NCI-H2196 treated with DMSO at 0.1 percent for 48 hours (cell line): Measurements from ENCODE around the gene RASSF3.
A peak's percentile ranks its signal among the peaks of the same experiment; 100 is the strongest.
"Not testable (repeated sequence)": the region's sequence is repeated elsewhere in the genome, so short reads cannot be mapped to it uniquely, and the experiment has no call there.

Experiments used
- DNase-seq: peaks from one replicate; lab custom pipeline; 2025; ENCODE audit not compliant: unreplicated experiment; lab: John Stamatoyannopoulos, UW

Gene RASSF3, protein sequence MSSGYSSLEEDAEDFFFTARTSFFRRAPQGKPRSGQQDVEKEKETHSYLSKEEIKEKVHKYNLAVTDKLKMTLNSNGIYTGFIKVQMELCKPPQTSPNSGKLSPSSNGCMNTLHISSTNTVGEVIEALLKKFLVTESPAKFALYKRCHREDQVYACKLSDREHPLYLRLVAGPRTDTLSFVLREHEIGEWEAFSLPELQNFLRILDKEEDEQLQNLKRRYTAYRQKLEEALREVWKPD

DNA sequence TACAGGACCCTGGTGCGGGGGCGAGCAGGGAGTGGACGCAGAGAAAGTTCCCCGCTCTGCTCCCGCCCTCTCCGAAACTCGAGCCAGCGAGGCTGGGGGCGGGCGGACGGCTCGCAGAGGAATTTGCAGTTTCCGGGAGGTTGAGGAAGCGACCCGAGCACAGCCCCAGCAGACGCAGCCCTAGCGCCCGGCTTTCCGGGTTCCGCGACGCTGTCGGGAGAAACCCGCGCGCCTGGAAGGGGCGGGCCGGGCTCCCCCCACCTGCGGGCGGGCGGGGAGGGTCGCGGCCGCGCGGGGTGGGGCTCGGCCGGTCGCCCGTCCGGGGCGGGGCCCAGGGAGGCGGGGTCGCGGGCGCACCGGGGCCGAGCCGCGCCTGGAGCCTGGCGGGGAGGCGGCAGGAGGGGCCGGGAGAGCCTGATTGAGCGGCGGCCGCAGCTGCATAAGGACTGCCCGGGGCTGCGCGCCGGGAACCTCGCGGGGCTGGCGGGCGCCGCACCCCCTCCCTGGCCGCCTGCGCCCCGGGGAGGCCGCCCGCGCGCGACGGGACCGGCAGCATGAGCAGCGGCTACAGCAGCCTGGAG is at the start of gene RASSF3:
Gene RASSF3, plus strand, starts transcription at position 417 of the 581 bp plus-strand sequence. Its CDS starts 138 bp downstream, at position 555.
- peak; percentile 56 for DNase-seq

DNA sequence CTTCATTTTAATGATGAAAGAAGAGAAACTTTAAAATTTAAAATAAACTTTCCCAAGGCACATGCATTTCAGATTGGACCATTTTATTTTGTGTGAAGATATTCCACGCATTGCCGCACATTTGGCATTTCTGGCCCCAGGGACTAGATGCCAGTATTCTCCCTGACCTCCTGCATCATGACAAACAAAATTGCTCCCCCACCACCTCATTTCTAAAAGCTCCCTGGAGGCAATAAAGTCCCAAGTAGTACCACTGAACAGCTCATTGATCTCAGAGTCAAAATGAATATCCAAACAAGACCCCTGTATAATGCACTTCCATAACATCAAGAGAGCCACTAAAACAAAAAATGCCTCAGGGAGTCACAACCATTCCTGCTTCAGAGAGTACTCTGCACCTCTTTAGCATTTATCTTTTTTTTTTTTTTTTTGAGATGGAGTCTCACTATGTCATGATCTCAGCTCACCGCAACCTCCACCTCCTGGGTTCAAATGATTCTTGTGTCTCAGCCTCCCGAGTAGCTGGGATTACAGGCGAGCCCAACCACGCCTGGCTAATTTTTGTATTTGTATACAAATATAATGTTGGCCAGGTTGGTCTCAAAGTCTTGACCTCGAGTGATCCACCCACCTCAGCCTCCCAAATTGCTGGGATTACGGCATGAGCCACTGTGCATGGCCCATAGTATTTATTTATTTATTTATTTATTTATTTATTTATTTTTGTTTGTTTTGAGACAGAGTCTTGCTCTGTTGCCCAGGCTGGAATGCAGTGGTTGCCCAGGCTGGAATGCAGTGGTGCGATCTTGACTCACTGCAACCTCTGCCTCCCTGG is 48.8 kb upstream of the RASSF3 start:
- DNase-seq: no peak

DNA sequence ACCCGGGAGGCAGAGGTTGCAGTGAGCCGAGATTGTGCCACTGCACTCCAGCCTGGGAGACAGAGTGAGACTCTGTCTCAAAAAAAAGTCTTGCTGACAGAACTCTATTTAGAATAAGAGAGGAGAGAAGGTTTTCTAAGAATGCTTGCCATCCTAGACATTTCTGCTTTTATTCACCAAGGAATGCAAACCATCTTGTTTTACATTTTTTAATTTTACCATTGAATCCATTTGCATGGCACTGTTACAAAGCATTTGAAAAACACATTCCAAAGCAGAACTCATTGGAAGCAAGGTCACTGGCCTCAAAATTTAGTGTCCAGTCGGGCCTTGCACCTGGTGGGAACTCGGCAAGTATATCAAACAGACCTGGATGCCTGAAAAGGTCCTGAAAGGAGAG is 44.2 kb upstream of the RASSF3 start:
- no peak for DNase-seq

DNA sequence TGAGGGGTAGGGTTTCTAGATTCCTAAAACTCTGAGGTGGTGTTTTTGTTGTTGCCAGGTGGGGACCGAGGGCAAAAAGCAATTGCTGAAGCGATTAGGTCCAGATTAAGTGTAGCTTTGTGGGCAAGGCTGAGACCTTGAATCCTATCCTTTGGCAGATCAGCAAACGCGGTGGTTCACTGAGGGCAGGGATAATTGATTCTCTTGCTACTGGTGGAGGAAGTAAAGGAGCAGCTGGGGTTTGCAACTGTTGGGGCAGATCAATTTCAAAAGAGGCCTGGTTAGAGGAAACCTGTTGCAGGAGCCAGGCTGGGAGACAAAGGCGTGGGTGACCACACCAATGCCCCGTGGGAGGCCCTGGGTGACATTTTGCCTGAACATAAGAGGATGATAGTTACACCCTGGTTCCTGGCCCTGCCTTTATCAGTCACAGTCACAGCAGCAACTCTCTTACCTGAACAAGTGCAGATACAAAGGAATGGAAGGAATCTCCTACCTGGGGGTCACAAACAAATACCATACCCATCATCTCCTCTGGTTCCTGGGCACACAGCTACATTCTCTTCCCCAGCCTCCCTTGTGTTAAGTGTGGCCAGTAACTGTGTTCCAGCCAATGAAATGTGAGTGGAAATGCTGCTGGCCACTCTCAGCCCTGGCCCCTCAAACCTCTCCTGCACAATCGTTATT is 43.3 kb upstream of the RASSF3 start:
- peak; percentile 21 for DNase-seq

DNA sequence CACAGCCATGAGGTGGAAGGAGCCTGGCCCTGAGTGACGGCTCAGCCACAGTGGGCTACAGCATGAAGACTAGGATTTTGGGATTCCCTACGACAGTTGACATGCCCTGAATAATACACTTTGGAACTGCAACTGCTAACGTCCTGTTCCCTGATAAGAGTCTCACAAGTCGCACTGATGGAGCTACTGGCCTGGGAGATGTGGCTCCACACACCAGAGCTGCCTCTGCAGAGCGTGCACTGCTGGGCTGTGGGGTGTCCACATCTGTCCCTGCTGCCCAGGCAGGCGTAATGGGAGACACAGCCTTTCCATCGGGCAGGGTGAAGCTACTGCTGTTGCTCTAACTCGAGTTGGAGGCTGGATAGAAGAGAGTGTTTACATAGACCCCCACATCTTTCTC is 42.7 kb upstream of the RASSF3 start:
- DNase-seq: no peak

DNA sequence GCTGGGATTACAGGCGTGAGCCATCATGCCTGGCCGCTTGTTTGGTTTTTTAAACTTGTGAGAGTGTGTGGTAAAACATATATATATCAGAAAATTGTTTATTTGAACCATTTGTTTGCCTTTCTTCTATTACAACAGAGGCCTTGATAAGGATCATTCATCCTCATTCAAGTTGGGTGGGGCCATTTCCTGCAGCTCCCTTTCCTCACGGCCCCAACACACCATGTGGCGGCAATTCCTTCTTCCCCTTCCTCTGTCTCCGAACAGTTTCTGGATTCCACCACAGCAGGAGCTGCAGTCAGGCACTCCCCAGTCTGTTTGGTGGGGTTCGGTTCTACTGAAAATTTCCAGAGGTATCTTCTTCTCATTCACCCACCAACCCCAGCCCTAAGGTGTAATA is 42.0 kb upstream of the RASSF3 start:
- DNase-seq: no peak

DNA sequence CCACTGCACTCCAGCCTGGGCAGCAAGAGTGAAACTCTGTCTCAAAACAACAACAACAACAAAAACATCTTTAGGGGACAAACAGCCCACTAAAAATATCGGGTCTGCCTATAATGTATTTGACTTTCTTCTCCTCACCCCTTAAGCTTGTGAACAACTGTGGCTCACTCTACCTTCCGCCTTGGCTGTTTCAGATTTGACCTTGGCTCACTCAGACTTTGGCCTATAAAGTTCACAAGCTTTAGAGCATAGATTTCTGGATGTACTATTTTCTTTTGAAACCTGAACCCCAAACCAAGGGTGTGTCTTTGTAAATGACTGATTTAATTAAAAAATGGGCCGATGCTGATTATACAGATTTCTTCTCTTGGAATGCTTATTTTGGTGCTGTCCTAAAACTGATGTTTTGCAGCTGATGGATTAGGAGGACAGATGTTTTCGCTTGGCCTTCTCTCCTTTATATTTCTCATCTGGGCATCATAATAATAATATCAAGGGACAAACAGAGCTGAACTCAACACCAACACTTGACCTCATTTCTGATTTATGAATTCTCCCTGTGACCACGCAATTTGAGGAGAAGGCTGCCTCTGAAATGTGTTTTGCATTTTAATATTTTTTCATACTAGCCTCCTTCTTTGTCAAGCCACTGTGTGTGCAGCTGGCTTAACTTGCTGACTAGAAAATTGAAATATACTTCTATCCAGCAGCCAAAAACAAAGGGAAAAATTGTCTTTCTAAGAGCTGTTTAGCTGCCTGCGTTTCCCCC is 40.2 kb upstream of the RASSF3 start:
- DNase-seq: no peak

DNA sequence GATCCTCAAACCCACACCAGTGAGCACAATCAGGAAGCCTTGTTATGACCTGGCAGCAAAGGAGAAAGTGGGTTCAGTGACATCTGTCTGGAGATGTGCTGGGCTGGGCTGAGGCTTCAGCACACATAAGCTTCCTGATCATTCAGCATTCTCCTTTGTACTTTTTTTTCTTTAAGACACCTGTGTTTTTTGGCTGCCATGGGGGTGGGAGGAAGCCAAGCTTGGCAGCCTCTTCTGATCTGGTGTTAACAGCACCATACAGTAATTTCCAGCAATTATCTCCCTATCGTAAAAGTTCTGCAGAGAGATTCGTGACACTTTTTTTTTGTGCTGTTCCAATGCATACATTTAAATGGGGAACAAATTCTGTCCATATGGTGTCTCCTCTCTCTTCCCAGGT is 38.9 kb upstream of the RASSF3 start:
- no peak for DNase-seq

DNA sequence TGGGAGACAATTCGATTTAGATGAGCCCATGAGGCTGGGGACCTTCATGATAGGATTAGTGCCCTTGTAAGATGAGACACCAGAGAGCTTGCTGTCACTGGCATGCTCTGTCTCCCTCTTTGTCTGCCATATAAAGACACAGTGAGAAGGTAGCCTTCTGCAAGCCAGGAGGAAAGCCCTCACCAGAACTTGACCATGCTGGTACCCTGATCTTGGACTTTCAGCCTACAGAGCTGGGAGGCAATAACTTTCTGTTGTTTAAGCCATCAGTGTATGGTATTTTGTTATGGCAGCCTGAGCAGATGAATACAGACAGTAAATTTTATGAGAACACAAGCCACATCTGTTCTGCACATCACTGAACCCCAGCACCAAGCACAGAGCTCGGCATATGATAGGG is 38.1 kb upstream of the RASSF3 start:
- DNase-seq: no peak

DNA sequence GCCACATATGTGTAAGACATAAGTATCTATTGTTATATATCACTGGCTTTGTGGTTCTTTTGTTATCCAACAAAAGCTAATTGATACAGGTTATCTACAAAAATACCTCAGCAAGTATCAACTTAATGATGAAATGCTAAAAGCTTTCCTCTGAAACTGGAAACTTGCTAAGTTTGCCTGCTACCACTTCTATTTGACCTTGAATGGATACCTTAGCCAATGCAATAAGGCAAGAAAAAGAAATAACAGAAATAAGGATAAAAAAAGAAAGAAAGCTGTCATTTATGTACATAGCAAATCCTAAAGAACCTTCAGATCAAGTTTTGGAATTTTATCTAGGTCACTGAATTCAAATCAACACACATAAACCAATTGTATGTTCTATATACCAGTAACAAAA is 35.5 kb upstream of the RASSF3 start:
- DNase-seq: no peak

DNA sequence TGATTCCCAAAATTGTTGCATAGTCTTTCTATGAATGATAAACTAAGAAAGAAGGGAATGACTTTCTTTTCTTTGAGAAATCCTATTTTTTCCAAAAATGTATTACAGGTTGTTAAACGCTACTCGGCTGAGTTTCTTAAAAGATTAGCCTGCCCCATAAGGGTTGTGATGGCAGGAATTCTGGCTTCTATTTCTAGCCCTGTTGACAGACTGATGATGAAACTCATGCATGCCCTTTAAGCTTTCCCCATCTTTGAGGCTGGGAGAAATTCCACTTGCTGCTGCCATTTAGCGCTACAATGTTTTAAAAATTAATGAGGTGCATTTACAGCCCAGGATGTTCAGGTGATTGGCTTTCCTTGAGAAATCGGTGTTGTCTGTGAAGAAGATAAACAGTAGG is 33.2 kb upstream of the RASSF3 start:
- DNase-seq: no peak

DNA sequence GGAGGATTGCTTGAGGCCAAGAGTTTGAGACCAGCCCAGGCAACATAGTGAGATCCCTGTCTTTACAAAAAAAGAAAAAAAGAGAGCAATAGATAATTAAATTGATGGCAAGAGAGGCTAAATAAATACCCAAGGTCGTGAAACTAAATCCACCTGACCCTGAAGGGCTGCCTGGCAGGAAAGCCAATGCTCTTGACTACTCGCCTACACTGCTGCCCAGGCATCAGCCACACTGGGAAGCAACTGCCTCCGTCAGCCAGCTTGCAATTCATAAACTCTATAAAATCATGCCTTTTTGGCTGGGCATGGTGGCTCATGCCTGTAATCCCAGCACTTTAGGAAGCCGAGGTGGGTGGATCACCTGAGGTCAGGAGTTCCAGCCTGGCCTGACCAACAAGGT is 31.7 kb upstream of the RASSF3 start:
- no peak for DNase-seq

DNA sequence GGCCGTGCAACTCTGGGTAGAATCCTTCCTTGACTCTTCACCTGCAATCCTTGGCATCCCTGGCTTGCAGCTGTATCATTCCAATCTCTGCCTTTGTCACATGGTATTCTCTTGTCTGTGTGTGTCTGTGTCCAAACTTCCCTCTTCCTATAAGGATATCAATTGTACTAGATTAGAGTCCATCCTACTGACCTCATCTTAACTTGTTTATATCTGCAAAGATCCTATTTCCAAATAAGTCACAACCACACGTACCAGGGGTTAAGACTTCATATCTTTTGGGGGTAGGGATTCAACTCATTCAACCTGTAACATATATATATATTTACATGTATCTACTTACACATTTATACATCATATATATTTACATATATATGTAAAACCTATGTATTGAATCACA is 29.6 kb upstream of the RASSF3 start:
- no peak for DNase-seq

DNA sequence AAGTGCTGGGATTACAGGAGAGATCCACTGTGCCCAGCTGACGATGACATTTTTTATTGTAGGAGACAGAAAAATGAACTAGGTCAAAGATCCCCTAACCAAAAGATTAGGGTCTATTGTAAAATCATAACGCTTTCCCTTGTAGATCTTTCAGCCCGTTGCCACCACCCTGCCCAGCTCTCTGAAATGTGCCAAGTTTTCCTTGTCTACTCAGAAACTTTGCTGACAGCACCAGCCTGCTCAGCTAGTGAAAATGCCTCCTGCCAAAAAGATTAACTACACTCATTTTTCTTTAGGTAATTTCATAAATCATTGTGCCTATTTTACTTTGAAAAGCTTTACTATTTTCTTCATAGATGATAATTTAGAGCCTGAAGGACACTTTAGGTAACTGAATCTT is 28.2 kb upstream of the RASSF3 start:
- no peak for DNase-seq

DNA sequence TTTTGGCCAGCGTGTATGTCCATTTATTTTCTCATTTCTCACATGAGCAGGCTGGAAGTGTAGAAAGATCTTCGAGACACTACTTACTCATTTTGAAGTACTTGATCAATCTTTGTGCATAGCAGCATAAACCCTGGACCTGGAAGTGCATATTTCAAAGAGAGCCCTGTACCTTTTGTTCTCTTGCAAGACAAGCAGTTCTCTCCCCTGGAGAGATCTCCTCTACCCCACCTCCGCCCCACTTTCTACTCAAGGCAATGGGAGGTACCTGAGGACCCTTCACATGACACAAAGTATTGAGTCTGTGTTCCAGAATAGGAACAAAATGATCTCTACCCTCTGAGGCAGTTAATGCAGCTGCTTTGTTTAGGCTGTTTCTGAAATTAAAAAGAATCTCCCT is 27.4 kb upstream of the RASSF3 start:
- DNase-seq: no peak

DNA sequence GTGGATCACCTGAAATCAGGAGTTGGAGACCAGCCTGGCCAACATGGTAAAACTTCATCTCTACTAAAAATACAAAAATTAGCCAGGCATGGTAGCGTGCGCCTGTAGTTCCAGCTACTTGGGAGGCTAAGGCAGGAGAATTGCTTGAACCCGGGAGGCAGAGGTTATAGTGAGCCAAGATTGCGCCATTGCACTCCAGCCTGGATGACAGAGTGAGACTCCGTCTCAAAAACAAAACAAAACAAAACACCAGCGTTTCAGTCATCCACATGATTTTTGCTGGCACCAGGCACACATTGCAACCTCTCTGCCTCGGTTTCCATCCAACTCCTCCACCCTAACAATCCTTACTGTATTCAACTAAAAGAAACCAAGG is 26.9 kb upstream of the RASSF3 start:
- DNase-seq: not testable (repeated sequence)

DNA sequence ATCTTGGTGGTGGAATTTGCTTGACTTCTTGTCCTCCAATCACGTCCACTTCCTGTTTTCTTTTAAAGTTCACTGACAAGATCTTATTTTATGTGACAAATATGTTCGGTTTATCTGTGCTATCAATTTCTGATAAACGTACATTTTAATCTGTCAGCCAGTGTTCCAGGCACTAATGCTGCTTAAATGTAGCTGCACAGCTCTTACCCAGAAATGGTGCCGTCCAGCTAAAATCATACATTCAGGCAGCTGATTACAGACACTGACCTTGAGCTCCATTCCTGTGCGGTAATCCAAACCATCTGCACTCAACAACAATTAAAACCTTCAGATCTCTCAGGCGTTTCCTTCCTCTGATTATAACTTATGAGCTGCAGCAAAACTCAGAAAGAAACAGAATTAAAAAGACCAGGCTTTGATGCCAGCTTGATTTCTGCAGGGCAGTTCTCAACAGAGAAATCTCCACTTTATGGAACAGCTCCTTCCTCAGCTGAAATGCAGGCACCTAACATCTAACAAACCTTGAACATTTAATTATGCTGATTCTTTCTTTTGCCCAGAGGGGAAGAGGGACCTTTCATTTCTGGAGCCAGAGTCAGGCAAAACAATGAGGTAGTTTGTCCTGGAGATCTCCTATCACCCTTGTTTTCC is 26.4 kb upstream of the RASSF3 start:
- DNase-seq: no peak

DNA sequence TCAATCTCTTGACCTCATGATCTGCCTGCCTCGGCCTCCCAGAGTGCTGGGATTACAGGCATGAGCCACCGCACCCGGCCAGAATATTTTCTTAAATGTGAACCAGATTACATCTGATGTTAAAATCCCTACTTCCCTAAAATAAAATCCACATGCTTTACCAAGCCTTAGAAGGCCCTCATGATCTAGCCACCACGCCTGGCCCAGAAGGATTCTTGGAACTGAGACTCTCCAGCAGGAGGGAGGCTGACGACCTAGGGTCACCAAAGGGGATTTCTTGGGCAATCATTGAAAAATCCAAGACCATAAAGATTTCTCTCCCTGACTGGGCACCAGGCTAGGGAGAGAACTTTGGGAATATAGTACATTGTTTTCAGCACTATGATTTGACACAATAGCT is 25.2 kb upstream of the RASSF3 start:
- DNase-seq: no peak

DNA sequence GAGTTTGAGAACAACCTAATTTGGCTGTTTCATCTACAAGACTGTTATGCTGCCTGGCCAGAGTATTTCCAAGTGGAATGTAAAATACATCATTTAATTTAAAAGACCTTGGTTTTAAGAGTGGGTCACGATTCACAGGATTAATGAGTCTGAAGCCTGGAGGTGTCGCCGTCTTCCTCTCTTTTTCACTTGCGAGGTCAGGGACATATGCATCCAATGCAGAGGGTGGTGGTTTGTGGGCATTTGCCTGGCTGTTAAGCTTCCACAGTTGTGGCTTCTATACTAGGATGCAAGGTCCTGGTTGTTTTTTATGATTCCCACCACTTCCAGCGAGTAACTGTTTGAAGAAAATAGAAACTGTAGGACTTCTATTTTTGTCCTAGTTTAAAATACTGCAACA is 22.8 kb upstream of the RASSF3 start:
- no peak for DNase-seq

DNA sequence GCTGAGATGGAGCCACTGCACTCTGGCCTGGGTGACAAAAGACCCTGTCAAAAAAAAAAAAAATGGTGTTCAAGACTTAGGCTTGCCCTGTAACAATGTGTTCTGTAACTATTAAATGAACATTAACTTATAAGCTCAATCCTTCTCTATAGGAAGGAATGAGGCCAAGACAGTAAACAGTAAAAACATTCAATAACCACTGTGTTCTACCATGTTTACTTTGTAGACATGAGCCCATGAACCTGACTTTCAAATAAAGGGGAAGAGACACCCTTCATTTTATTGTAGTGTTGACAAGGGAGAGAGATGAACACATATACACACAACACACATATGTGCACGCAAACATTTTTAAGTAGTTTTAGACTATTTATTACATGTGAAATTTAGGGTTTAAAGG is 20.1 kb upstream of the RASSF3 start:
- DNase-seq: no peak
